GM06990 (cell line): ENCODE data around the gene MICB.

Source experiments
- DNase-seq: peaks from one replicate; pipeline ENCODE4 v3.0.0-alpha.2; 2011; ENCODE audit not compliant: insufficient read length; ENCODE audit errors: extremely low read depth
- H3K27me3 ChIP-seq: replicated peaks from 2 replicates; pipeline ENCODE4 v1.6.0; 2011; ENCODE audit warnings: low read length; ENCODE audit not compliant: control insufficient read depth, insufficient read depth
- H3K36me3 ChIP-seq: 2 replicates; pipeline ENCODE4 v1.5.1; 2011; ENCODE audit warnings: low read length; ENCODE audit not compliant: control insufficient read depth, insufficient read depth
- H3K4me3 ChIP-seq: replicated peaks from 2 replicates; pipeline ENCODE4 v1.5.1; 2011; ENCODE audit warnings: low read depth, mild to moderate bottlenecking, control low read depth, low read length
- CTCF ChIP-seq: IDR thresholded peaks from 2 replicates; pipeline ENCODE4 v1.5.1; 2011; ENCODE audit warnings: low read length, control low read depth, mild to moderate bottlenecking, inconsistent platforms; ENCODE audit not compliant: insufficient read depth, poor library complexity, severe bottlenecking

MICB gene

GRCh38 chr6:31538805-31539400 lies 41.0 kb downstream of the MICB start:
- DNase-seq, result no peak
- Histone ChIP-seq H3K36me3 (peaks cover 37% of the 10 kb centered on the region), H3K4me3 (peak overlapping the region; percentile 34; the same call in 1 of the 2 replicates), H3K27me3 (no peaks in the 10 kb centered on the region)
- TF ChIP-seq CTCF, result no peak

- no peak for TF ChIP-seq CTCF
- H3K27me3 ChIP-seq, result no peaks in the 10 kb centered on the region
- H3K4me3 ChIP-seq, result peak overlapping the region; percentile 95
- H3K36me3 ChIP-seq, result peaks cover 24% of the 10 kb centered on the region
- no peak for DNase-seq
Observed at GRCh38 chr6:31540640-31541039, 42.7 kb downstream of the MICB start.

GRCh38 chr6:31541059-31541657 lies 43.2 kb downstream of the MICB start:
- no peak for DNase-seq
- Histone ChIP-seq H3K36me3 (peaks cover 23% of the 10 kb centered on the region), H3K4me3 (peak overlapping the region; percentile 95), H3K27me3 (no peaks in the 10 kb centered on the region)
- no peak for TF ChIP-seq CTCF

- Histone ChIP-seq H3K4me3 (peak within 1 kb of the TSS; percentile 95), H3K27me3 (no peaks in the 10 kb centered on the region), H3K36me3 (peaks cover 16% of the 10 kb centered on the region)
- no peak for TF ChIP-seq CTCF
- peak; percentile 93 for DNase-seq
Observed at GRCh38 chr6:31541658-31542521, 43.9 kb downstream of the MICB start, which contains the start of gene DDX39B. DDX39B (minus strand) TSS chr6:31542003; CDS start chr6:31540532, 1,471 bp downstream.

GRCh38 chr6:31543639-31544038 lies 45.7 kb downstream of the MICB start:
- DNase-seq, result no peak
- Histone ChIP-seq H3K4me3 (no peak overlapping the region), H3K27me3 (no peaks in the 10 kb centered on the region), H3K36me3 (peaks cover 8% of the 10 kb centered on the region)
- no peak for TF ChIP-seq CTCF
